ENCODE measurements around the gene FCER1G.
"Not testable (repeated sequence)": the region's sequence is repeated elsewhere in the genome, so short reads cannot be mapped to it uniquely, and the experiment has no call there.

The FCER1G gene

GRCh38 chr1:161235957-161236775, 21.1 kb downstream of the FCER1G start:
- DNase-seq, result no peak

GRCh38 chr1:161238039-161238473, 23.0 kb downstream of the FCER1G start, which contains the start of gene NR1I3:
Gene NR1I3, minus strand, starts transcription at chr1:161238203. Its CDS starts 1,638 bp downstream, at chr1:161236565.
- DNase-seq, result no peak

- DNase-seq, result no peak
Measured at GRCh38 chr1:161241682-161242081, 26.6 kb downstream of the FCER1G start.

- no peak for DNase-seq
Measured at GRCh38 chr1:161242313-161242712, 27.2 kb downstream of the FCER1G start.

- DNase-seq, result no peak
Measured at GRCh38 chr1:161244888-161245287, 29.8 kb downstream of the FCER1G start.

- not testable (repeated sequence) for DNase-seq
Measured at GRCh38 chr1:161250100-161250499, 35.0 kb downstream of the FCER1G start.

- DNase-seq, result no peak
Measured at GRCh38 chr1:161250829-161251228, 35.7 kb downstream of the FCER1G start.

GRCh38 chr1:161251579-161251978, 36.5 kb downstream of the FCER1G start:
- DNase-seq, result no peak

GRCh38 chr1:161255302-161255701, 40.2 kb downstream of the FCER1G start:
- not testable (repeated sequence) for DNase-seq

GRCh38 chr1:161255955-161256520, 40.9 kb downstream of the FCER1G start:
- not testable (repeated sequence) for DNase-seq

- DNase-seq, result not testable (repeated sequence)
Measured at GRCh38 chr1:161257109-161257508, 42.0 kb downstream of the FCER1G start.

- peak; percentile 74 for DNase-seq
Measured at GRCh38 chr1:161258439-161259344, 43.6 kb downstream of the FCER1G start, which contains the start of gene PCP4L1. Gene PCP4L1, plus strand, starts transcription at chr1:161258745. Its CDS starts 230 bp downstream, at chr1:161258975.

- DNase-seq, result no peak
Measured at GRCh38 chr1:161259345-161259702, 44.2 kb downstream of the FCER1G start.

- no peak for DNase-seq
Measured at GRCh38 chr1:161259765-161260164, 44.7 kb downstream of the FCER1G start.

- DNase-seq, result no peak
Measured at GRCh38 chr1:161260376-161261260, 45.5 kb downstream of the FCER1G start.

- no peak for DNase-seq
Measured at GRCh38 chr1:161261261-161262235, 46.5 kb downstream of the FCER1G start.

GRCh38 chr1:161265305-161265704, 50.2 kb downstream of the FCER1G start:
- no peak for DNase-seq

- DNase-seq, result no peak
Measured at GRCh38 chr1:161266202-161266601, 51.1 kb downstream of the FCER1G start.

GRCh38 chr1:161266836-161267235, 51.7 kb downstream of the FCER1G start:
- no peak for DNase-seq

- no peak for DNase-seq
Measured at GRCh38 chr1:161267321-161267720, 52.2 kb downstream of the FCER1G start.
